Measurements from ENCODE around the gene PPTC7. TPM values are rescaled to one million over a fixed set of nuclear protein-coding genes. Genes with fewer than 3 reads are reported as not detected.

Gene PPTC7
- total and polyA plus RNA-seq, 2 of the 13 experiments (the other 11 are each of a cell fraction or from before 2014, with no cell fraction given): 4.8 to 12.3 TPM

GRCh38 chr12:110583137-110584059 is at the start of gene PPTC7 (continued):
- TF ChIP-seq GPBP1L1 (CRISPR knock-in tag; IDR thresholded peaks at IDR 0.05) (no peak), SP140L (CRISPR knock-in tag; IDR thresholded peaks at IDR 0.05; ENCODE audit: borderline replicate concordance) (no peak), ATF7 (IDR thresholded peaks at IDR 0.05) (no peak), ATF7 (CRISPR knock-in tag; IDR thresholded peaks at IDR 0.05) (no peak), SETDB1 (CRISPR knock-in tag; IDR thresholded peaks at IDR 0.05; ENCODE audit: borderline replicate concordance) (no peak), MXI1 (IDR thresholded peaks at IDR 0.05; ENCODE audit: borderline replicate concordance, low read depth, low read length) (peak; percentile 42; the same call in 1 of the 3 replicates), FOXP1 (IDR thresholded peaks at IDR 0.05) (no peak), FOXP1 (CRISPR knock-in tag; IDR thresholded peaks at IDR 0.05) (peak; percentile 38; the same call in 1 of the 2 replicates), MNT (IDR thresholded peaks at IDR 0.05) (no peak), ATF6 (CRISPR knock-in tag; conservative IDR thresholded peaks at IDR 0.05) (no peak), FOXK2 (IDR thresholded peaks at IDR 0.05) (no peak), ZNF549 (CRISPR knock-in tag; IDR thresholded peaks at IDR 0.05) (no peak), ATRX (CRISPR knock-in tag; IDR thresholded peaks at IDR 0.05; ENCODE audit: borderline replicate concordance) (no peak), TIGD3 (CRISPR knock-in tag; IDR thresholded peaks at IDR 0.05; ENCODE audit: borderline replicate concordance) (no peak), ZNF44 (CRISPR knock-in tag; IDR thresholded peaks at IDR 0.05) (no peak), ZNF552 (CRISPR knock-in tag; IDR thresholded peaks at IDR 0.05; ENCODE audit: borderline replicate concordance) (no peak), ZNF704 (CRISPR knock-in tag; IDR thresholded peaks at IDR 0.05; ENCODE audit: borderline replicate concordance) (no peak), ZUFSP (CRISPR knock-in tag; IDR thresholded peaks at IDR 0.05; ENCODE audit: borderline replicate concordance) (no peak), MATR3 (CRISPR knock-in tag; IDR thresholded peaks at IDR 0.05) (no peak), PITX1 (CRISPR knock-in tag; IDR thresholded peaks at IDR 0.05) (no peak)
